ENCODE data around the gene CARMIL1.

DNA sequence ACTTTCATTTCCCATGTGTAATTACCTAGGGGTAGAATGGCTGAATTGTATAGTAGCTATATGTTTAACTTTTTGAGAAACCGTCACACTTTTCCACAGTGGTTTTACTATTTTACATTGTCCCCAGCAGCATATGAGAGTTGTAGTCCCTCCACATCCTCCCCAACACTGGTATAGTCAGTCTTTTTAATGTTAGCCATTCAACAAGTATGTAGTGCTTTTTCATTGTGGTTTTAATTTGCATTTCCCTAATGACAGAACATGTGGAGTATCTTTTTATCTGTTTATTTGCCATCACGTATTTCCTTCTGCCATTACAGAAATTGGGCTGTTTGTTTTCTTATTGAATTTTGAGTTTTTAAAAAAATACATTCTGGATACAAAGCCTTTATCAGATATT, 148.4 kb downstream of the CARMIL1 start:
- no peak for TF ChIP-seq GATA2 (IDR thresholded peaks at IDR 0.05; ENCODE audit: low read depth, low read length)
- no peak for TF ChIP-seq GATA3 (IDR thresholded peaks at IDR 0.05; ENCODE audit: low read depth, low read length)

Measured in SH-SY5Y (cell line).